OCI-LY1 (cell line): ENCODE measurements around the gene NUP37.

Source experiments
- H2AFZ ChIP-seq: fragments of 200-600 bp; sonication (generic), shearing (Covaris generic); 2 replicates; pipeline ENCODE4 v1.6.0; 2014; ENCODE audit warnings: antibody characterized with exemption, mild to moderate bottlenecking, low read length
- H3F3A ChIP-seq: fragments of 200-600 bp; sonication (generic), shearing (Covaris generic); 2 replicates; pipeline ENCODE4 v1.6.0; 2014; ENCODE audit warnings: mild to moderate bottlenecking, antibody characterized with exemption, low read length, moderate library complexity; ENCODE audit not compliant: insufficient read depth
- H3K27ac ChIP-seq: fragments of 200-600 bp; sonication (generic); 2 replicates; pipeline ENCODE4 v1.5.1; 2014; ENCODE audit warnings: low read length, mixed run types, mild to moderate bottlenecking, low read depth; ENCODE audit not compliant: poor library complexity, severe bottlenecking
- H3K27me3 ChIP-seq: fragments of 200-600 bp; sonication (generic); 2 replicates; pipeline ENCODE4 v1.6.0; 2014; ENCODE audit warnings: antibody characterized with exemption, mild to moderate bottlenecking, low read length, moderate library complexity; ENCODE audit not compliant: insufficient read depth
- H3K36me3 ChIP-seq: fragments of 200-600 bp; sonication (generic); 2 replicates; pipeline ENCODE4 v1.6.1; 2014; ENCODE audit warnings: mild to moderate bottlenecking, antibody characterized with exemption, low read length, moderate library complexity, mixed read lengths; ENCODE audit not compliant: insufficient read depth
- H3K4me1 ChIP-seq: fragments of 200-600 bp; sonication (generic); 2 replicates; pipeline ENCODE4 v1.5.1; 2014; ENCODE audit warnings: mild to moderate bottlenecking, low read length, moderate library complexity; ENCODE audit not compliant: insufficient read depth, severe bottlenecking
- H3K4me2 ChIP-seq: fragments of 200-600 bp; sonication (generic), shearing (Covaris generic); 2 replicates; pipeline ENCODE4 v1.6.1; 2014; ENCODE audit warnings: low read length
- H3K4me3 ChIP-seq: fragments of 200-600 bp; sonication (generic); 2 replicates; pipeline ENCODE4 v1.5.1; 2014; ENCODE audit warnings: low read length, low read depth, mild to moderate bottlenecking, mixed read lengths; ENCODE audit not compliant: poor library complexity, severe bottlenecking
- H3K79me2 ChIP-seq: fragments of 200-600 bp; shearing (Covaris generic); 2 replicates; pipeline ENCODE4 v1.6.1; 2016; ENCODE audit warnings: mixed run types, low read length, mixed read lengths; ENCODE audit not compliant: insufficient read depth
- H3K9ac ChIP-seq: fragments of 200-600 bp; sonication (generic), shearing (Covaris generic); 2 replicates; pipeline ENCODE4 v1.6.1; 2014; ENCODE audit warnings: mild to moderate bottlenecking, low read length, mixed read lengths
- H3K9me2 ChIP-seq: fragments of 200-600 bp; sonication (generic), shearing (Covaris generic); 2 replicates; pipeline ENCODE4 v1.6.1; 2014; ENCODE audit warnings: low read depth, mild to moderate bottlenecking, low read length, mixed read lengths
- H3K9me3 ChIP-seq: fragments of 200-600 bp; shearing (Covaris generic); 2 replicates; pipeline ENCODE4 v1.6.1; 2014; ENCODE audit warnings: low read length, mixed read lengths
- H4K20me1 ChIP-seq: fragments of 200-600 bp; sonication (generic), shearing (Covaris generic); 2 replicates; pipeline ENCODE4 v1.6.0; 2016; ENCODE audit warnings: mild to moderate bottlenecking, low read length; ENCODE audit not compliant: insufficient read depth
- EZH2 ChIP-seq: fragments of 200-600 bp; sonication (generic), shearing (Covaris generic); IDR thresholded peaks from 2 replicates; pipeline ENCODE4 v1.8.0; 2017; ENCODE audit warnings: borderline replicate concordance, mixed run types, mild to moderate bottlenecking, antibody characterized with exemption, low read length, moderate library complexity, mixed read lengths
- TF ChIP-seq, protein P1 (sequence below): fragments of 200-600 bp; sonication (generic), shearing (Covaris generic); IDR thresholded peaks from 2 replicates; pipeline ENCODE4 v1.5.1; 2017; ENCODE audit warnings: mild to moderate bottlenecking, antibody characterized with exemption, low read length, moderate library complexity, mixed read lengths

The NUP37 gene

DNA sequence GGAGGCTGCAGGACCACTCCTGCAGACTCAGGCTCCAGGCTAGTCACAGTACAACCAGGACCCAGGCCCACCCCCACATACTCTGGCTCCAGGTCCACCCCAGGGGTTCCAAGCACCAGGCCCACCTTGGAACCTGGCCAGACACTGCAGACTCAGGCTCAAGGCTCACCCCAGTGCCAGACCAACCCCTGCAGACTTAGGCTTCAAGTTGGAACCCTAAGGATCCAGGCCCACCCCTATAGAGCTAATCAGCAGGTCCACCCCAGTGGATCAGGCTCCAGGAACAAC lies 66.9 kb downstream of the NUP37 start:
- no peak overlapping the region for H2AFZ ChIP-seq
- peaks cover 73% of the 10 kb centered on the region for H3K36me3 ChIP-seq
- no peak for TF ChIP-seq EZH2
- TF ChIP-seq, protein P1, sequence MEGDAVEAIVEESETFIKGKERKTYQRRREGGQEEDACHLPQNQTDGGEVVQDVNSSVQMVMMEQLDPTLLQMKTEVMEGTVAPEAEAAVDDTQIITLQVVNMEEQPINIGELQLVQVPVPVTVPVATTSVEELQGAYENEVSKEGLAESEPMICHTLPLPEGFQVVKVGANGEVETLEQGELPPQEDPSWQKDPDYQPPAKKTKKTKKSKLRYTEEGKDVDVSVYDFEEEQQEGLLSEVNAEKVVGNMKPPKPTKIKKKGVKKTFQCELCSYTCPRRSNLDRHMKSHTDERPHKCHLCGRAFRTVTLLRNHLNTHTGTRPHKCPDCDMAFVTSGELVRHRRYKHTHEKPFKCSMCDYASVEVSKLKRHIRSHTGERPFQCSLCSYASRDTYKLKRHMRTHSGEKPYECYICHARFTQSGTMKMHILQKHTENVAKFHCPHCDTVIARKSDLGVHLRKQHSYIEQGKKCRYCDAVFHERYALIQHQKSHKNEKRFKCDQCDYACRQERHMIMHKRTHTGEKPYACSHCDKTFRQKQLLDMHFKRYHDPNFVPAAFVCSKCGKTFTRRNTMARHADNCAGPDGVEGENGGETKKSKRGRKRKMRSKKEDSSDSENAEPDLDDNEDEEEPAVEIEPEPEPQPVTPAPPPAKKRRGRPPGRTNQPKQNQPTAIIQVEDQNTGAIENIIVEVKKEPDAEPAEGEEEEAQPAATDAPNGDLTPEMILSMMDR, result no peak
- no peaks in the 10 kb centered on the region for H3K9me3 ChIP-seq
- H3K4me3 ChIP-seq, result no peak overlapping the region
- no peaks in the 10 kb centered on the region for H3F3A ChIP-seq
- no peaks in the 10 kb centered on the region for H3K79me2 ChIP-seq
- no peaks in the 10 kb centered on the region for H4K20me1 ChIP-seq
- no peak overlapping the region for H3K9ac ChIP-seq
- H3K4me2 ChIP-seq, result no peak overlapping the region
- H3K9me2 ChIP-seq, result no peaks in the 10 kb centered on the region
- peaks cover 6% of the 10 kb centered on the region for H3K4me1 ChIP-seq
- H3K27me3 ChIP-seq, result no peaks in the 10 kb centered on the region
- no peak overlapping the region for H3K27ac ChIP-seq

DNA sequence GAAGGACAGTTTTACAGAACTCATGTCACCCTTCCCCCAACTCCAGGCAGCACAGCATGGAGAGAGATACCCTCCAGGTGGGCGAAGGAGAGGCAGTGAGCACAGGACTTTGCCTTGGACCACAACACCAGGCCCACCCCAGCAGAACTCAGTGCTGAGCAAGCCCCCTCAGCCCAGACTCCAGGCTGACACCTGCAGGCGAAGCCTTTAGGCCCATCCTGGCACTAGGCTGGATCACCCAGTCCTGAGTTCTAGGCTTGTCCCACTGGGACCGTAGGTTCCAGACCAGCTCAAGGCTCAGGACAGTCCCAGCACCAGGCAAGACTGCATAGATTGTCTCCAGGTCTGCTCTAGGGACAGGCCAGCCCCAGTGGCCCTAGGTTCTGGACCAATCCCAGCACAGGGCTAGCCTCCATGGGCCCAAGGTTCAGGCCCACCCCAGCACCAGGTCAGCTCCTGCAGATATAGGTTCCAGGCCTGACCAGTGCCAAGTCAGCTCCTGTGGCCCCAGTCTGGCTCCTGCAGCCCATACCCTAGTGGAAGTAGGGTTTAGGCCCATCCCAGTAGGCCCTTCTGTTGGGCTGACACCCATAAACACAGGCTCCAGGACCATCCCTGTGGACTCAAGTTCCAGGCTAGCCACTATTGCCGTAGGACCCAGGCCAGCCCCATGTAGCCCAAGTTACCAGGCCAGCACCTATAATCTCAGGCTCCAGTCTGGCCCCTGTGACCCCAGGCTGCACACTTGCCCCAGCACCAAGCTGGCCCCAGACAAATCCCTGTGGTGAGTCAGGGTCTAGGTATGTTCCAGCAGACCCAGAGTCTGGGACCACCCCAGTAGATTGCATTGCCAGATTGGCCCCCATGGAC lies 67.5 kb downstream of the NUP37 start:
- peaks cover 70% of the 10 kb centered on the region for H3K36me3 ChIP-seq
- no peaks in the 10 kb centered on the region for H3K79me2 ChIP-seq
- no peak for TF ChIP-seq EZH2
- TF ChIP-seq, protein P1, result no peak
- no peak overlapping the region for H3K4me3 ChIP-seq
- no peaks in the 10 kb centered on the region for H3K27me3 ChIP-seq
- H3K9ac ChIP-seq, result no peak overlapping the region
- H3K4me2 ChIP-seq, result no peak overlapping the region
- no peaks in the 10 kb centered on the region for H3K9me3 ChIP-seq
- no peaks in the 10 kb centered on the region for H3F3A ChIP-seq
- H2AFZ ChIP-seq, result no peak overlapping the region
- no peaks in the 10 kb centered on the region for H4K20me1 ChIP-seq
- peaks cover 6% of the 10 kb centered on the region for H3K4me1 ChIP-seq
- H3K27ac ChIP-seq, result no peak overlapping the region
- no peaks in the 10 kb centered on the region for H3K9me2 ChIP-seq

DNA sequence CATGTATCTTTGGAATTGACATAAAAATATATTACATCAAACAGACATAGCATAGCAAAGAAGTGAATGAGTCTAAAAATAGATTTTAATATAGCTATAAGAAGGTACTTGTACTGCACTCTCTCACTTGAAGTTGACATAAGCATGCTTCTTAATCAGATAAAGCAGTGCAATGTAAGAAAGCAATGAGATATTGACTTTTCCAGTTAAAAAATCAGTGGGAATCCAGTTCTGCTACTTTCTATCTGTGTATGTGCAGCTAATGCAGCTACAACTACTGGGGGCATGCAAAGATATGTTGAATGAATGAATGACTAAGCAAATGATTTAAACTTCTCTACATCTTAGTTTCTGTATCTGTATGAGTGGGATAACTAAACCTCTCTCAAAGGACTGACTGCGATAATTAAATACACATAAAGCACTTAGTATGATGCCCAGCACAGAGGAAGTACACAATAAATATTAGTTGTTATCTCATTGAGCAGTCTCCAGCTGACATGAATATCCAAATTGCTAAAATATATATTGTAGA lies 68.4 kb downstream of the NUP37 start:
- no peak overlapping the region for H2AFZ ChIP-seq
- H3K79me2 ChIP-seq, result no peaks in the 10 kb centered on the region
- H3K4me1 ChIP-seq, result peaks cover 6% of the 10 kb centered on the region
- H3K27me3 ChIP-seq, result no peaks in the 10 kb centered on the region
- H3K4me3 ChIP-seq, result no peak overlapping the region
- H3K27ac ChIP-seq, result no peak overlapping the region
- H4K20me1 ChIP-seq, result no peaks in the 10 kb centered on the region
- no peak overlapping the region for H3K4me2 ChIP-seq
- H3K9me3 ChIP-seq, result no peaks in the 10 kb centered on the region
- no peak overlapping the region for H3K9ac ChIP-seq
- no peaks in the 10 kb centered on the region for H3F3A ChIP-seq
- H3K36me3 ChIP-seq, result peaks cover 63% of the 10 kb centered on the region
- no peaks in the 10 kb centered on the region for H3K9me2 ChIP-seq
- TF ChIP-seq, protein P1, result no peak
- TF ChIP-seq EZH2, result no peak
